K562 (cell line): Measurements from ENCODE around the gene MAP3K6. TPM values are rescaled to one million over a fixed set of nuclear protein-coding genes. Genes with fewer than 3 reads are reported as not detected.

ENCODE experiments used
- CC2D1A ChIP-seq: fragments of 450-650 bp; IDR thresholded peaks from 2 replicates; pipeline ENCODE4 v1.6.1; 2017; ENCODE audit warnings: mild to moderate bottlenecking
- GATAD2B ChIP-seq: fragments of 450-650 bp; IDR thresholded peaks from 2 replicates; pipeline ENCODE4 v1.6.1; 2017; ENCODE audit warnings: mild to moderate bottlenecking, borderline replicate concordance
- MAX ChIP-seq: sonication (generic); formaldehyde crosslinking; IDR thresholded peaks from 2 replicates; pipeline ENCODE4 v1.9.0; 2022; ENCODE audit warnings: mild to moderate bottlenecking, missing genetic modification reagents
- NBN ChIP-seq: fragments of 450-650 bp; IDR thresholded peaks from 2 replicates; pipeline ENCODE4 v1.6.1; 2016; ENCODE audit warnings: low read depth, mild to moderate bottlenecking
- POLR2A ChIP-seq: fragments of 450-650 bp; conservative IDR thresholded peaks from 2 replicates; pipeline ENCODE4 v1.6.1; 2016
- POLR2B ChIP-seq: fragments of 450-650 bp; IDR thresholded peaks from 2 replicates; pipeline ENCODE4 v1.6.1; 2018; ENCODE audit warnings: low read depth; ENCODE audit not compliant: partially characterized antibody
- RBFOX2 ChIP-seq: fragments of 200-400 bp; formaldehyde crosslinking; IDR thresholded peaks from 2 replicates; pipeline ENCODE4 v1.6.1; 2017; ENCODE audit warnings: low read depth, mild to moderate bottlenecking, low read length, moderate library complexity
- SIN3B ChIP-seq: fragments of 450-650 bp; IDR thresholded peaks from 2 replicates; pipeline ENCODE4 v1.6.1; 2017; ENCODE audit warnings: low read depth, mild to moderate bottlenecking, moderate library complexity
- U2AF2 ChIP-seq: fragments of 200-400 bp; formaldehyde crosslinking; optimal IDR thresholded peaks from 2 replicates; pipeline ENCODE3; 2017; ENCODE audit warnings: low read depth, mild to moderate bottlenecking, low read length
- USF2 ChIP-seq: sonication (generic); formaldehyde crosslinking; IDR thresholded peaks from 2 replicates; pipeline ENCODE4 v1.5.0; 2020; ENCODE audit warnings: missing genetic modification reagents
- ZFX ChIP-seq: sonication (generic); formaldehyde crosslinking; IDR thresholded peaks from 2 replicates; pipeline ENCODE4 v1.8.0; 2022; ENCODE audit warnings: mild to moderate bottlenecking, missing genetic modification reagents, moderate library complexity
- ZNF165 ChIP-seq: fragments of 250-450 bp; sonication (Bioruptor Pico); IDR thresholded peaks from 2 replicates; pipeline ENCODE4 v1.4.0; 2020; ENCODE audit warnings: borderline replicate concordance
- ZNF583 ChIP-seq: fragments of 250-450 bp; sonication (Bioruptor Pico); IDR thresholded peaks from 2 replicates; pipeline ENCODE4 v1.4.0; 2020
- polyA plus RNA-seq, 8 experiments: library from polyadenylated mRNA; depleted of rRNA in 4 of 8; stranded (reverse) in 5 of 8; unstranded in 3 of 8; fragments of >200 nt; fragmentation: Nextera tagmentation in 2 of 8; fragmentation: Illumina TruSeq in 1 of 8; extraction: Ambion mirVana in 2 of 8; extraction: Trizol in 1 of 8; gene quantifications; 2 replicates each; pipeline versions ENCODE4 v1.2.1 to v1.2.3, GENCODE V29; 2011 to 2014; ENCODE audit warnings: inconsistent platforms in 1 of 8, missing spikeins in 1 of 8
- total RNA-seq, 7 experiments: library from RNA; depleted of rRNA in 6 of 7; stranded (reverse); fragments of >200 nt in 6 of 7; fragmentation: Illumina TruSeq in 2 of 7; extraction: Trizol in 2 of 7; gene quantifications; 2 replicates each; pipeline versions ENCODE4 v1.2.1 to v1.2.3, GENCODE V29; 2011 to 2021; ENCODE audit warnings: low replicate concordance in 1 of 7
- TF ChIP-seq, protein P1 (sequence below): fragments of 450-650 bp; IDR thresholded peaks from 2 replicates; pipeline ENCODE4 v1.6.1; 2016; ENCODE audit warnings: mild to moderate bottlenecking, moderate library complexity
- TF ChIP-seq, protein P2 (sequence below): fragments of 200-800 bp; sonication (Bioruptor generic); IDR thresholded peaks from 2 replicates; pipeline ENCODE4 v1.6.1; 2017; ENCODE audit warnings: missing genetic modification characterization, missing compliant biosample characterization

Gene MAP3K6
- total and polyA plus RNA-seq, 9 of the 15 experiments (the other 6 are each of a cell fraction or from before 2014, with no cell fraction given): 0.99 to 21.9 (median 7.0) TPM

- TF ChIP-seq, protein P1, sequence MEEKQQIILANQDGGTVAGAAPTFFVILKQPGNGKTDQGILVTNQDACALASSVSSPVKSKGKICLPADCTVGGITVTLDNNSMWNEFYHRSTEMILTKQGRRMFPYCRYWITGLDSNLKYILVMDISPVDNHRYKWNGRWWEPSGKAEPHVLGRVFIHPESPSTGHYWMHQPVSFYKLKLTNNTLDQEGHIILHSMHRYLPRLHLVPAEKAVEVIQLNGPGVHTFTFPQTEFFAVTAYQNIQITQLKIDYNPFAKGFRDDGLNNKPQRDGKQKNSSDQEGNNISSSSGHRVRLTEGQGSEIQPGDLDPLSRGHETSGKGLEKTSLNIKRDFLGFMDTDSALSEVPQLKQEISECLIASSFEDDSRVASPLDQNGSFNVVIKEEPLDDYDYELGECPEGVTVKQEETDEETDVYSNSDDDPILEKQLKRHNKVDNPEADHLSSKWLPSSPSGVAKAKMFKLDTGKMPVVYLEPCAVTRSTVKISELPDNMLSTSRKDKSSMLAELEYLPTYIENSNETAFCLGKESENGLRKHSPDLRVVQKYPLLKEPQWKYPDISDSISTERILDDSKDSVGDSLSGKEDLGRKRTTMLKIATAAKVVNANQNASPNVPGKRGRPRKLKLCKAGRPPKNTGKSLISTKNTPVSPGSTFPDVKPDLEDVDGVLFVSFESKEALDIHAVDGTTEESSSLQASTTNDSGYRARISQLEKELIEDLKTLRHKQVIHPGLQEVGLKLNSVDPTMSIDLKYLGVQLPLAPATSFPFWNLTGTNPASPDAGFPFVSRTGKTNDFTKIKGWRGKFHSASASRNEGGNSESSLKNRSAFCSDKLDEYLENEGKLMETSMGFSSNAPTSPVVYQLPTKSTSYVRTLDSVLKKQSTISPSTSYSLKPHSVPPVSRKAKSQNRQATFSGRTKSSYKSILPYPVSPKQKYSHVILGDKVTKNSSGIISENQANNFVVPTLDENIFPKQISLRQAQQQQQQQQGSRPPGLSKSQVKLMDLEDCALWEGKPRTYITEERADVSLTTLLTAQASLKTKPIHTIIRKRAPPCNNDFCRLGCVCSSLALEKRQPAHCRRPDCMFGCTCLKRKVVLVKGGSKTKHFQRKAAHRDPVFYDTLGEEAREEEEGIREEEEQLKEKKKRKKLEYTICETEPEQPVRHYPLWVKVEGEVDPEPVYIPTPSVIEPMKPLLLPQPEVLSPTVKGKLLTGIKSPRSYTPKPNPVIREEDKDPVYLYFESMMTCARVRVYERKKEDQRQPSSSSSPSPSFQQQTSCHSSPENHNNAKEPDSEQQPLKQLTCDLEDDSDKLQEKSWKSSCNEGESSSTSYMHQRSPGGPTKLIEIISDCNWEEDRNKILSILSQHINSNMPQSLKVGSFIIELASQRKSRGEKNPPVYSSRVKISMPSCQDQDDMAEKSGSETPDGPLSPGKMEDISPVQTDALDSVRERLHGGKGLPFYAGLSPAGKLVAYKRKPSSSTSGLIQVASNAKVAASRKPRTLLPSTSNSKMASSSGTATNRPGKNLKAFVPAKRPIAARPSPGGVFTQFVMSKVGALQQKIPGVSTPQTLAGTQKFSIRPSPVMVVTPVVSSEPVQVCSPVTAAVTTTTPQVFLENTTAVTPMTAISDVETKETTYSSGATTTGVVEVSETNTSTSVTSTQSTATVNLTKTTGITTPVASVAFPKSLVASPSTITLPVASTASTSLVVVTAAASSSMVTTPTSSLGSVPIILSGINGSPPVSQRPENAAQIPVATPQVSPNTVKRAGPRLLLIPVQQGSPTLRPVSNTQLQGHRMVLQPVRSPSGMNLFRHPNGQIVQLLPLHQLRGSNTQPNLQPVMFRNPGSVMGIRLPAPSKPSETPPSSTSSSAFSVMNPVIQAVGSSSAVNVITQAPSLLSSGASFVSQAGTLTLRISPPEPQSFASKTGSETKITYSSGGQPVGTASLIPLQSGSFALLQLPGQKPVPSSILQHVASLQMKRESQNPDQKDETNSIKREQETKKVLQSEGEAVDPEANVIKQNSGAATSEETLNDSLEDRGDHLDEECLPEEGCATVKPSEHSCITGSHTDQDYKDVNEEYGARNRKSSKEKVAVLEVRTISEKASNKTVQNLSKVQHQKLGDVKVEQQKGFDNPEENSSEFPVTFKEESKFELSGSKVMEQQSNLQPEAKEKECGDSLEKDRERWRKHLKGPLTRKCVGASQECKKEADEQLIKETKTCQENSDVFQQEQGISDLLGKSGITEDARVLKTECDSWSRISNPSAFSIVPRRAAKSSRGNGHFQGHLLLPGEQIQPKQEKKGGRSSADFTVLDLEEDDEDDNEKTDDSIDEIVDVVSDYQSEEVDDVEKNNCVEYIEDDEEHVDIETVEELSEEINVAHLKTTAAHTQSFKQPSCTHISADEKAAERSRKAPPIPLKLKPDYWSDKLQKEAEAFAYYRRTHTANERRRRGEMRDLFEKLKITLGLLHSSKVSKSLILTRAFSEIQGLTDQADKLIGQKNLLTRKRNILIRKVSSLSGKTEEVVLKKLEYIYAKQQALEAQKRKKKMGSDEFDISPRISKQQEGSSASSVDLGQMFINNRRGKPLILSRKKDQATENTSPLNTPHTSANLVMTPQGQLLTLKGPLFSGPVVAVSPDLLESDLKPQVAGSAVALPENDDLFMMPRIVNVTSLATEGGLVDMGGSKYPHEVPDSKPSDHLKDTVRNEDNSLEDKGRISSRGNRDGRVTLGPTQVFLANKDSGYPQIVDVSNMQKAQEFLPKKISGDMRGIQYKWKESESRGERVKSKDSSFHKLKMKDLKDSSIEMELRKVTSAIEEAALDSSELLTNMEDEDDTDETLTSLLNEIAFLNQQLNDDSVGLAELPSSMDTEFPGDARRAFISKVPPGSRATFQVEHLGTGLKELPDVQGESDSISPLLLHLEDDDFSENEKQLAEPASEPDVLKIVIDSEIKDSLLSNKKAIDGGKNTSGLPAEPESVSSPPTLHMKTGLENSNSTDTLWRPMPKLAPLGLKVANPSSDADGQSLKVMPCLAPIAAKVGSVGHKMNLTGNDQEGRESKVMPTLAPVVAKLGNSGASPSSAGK: no peak
- TF ChIP-seq ZNF583 (0 out of 2 replicates have a peak, but pooled peaks have one; percentile 10), USF2 (no peak), CC2D1A (peak; percentile 74), MAX (CRISPR knock-in tag) (peak; percentile 48), SIN3B (peak; percentile 70), ZNF165 (no peak), RBFOX2 (peak; percentile 75), NBN (0 out of 2 replicates have a peak, but pooled peaks have one; percentile 50), U2AF2 (no peak), POLR2A (peak; percentile 74), POLR2B (peak; percentile 63), GATAD2B (peak; percentile 99; the same call in 1 of the 2 replicates), ZFX (peak; percentile 62)
- TF ChIP-seq, protein P2, sequence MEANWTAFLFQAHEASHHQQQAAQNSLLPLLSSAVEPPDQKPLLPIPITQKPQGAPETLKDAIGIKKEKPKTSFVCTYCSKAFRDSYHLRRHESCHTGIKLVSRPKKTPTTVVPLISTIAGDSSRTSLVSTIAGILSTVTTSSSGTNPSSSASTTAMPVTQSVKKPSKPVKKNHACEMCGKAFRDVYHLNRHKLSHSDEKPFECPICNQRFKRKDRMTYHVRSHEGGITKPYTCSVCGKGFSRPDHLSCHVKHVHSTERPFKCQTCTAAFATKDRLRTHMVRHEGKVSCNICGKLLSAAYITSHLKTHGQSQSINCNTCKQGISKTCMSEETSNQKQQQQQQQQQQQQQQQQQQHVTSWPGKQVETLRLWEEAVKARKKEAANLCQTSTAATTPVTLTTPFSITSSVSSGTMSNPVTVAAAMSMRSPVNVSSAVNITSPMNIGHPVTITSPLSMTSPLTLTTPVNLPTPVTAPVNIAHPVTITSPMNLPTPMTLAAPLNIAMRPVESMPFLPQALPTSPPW (CRISPR knock-in tag): peak; percentile 52
Observed at GRCh38 chr1:27366411-27367159, at the start of gene MAP3K6 (continued).
